ENCODE data around the gene ZNF423.

- TF ChIP-seq ARNT (IDR thresholded peaks at IDR 0.05) (no peak), NFRKB (IDR thresholded peaks at IDR 0.05) (no peak), FOXK2 (IDR thresholded peaks at IDR 0.05) (no peak)
Observed at GRCh38 chr16:49634235-49635008, 221.5 kb downstream of the ZNF423 start.
